HG03039 (cell line): ENCODE measurements around the gene SNX14.
A peak's percentile ranks its signal among the peaks of the same experiment; 100 is the strongest.

Source experiments
- ATAC-seq: cut with Tn5 transposase; IDR thresholded peaks from one replicate; pipeline ENCODE4 v1.9.1; 2021; ENCODE audit warnings: mild to moderate bottlenecking, moderate library complexity; ENCODE audit not compliant: unreplicated experiment

Gene SNX14

DNA sequence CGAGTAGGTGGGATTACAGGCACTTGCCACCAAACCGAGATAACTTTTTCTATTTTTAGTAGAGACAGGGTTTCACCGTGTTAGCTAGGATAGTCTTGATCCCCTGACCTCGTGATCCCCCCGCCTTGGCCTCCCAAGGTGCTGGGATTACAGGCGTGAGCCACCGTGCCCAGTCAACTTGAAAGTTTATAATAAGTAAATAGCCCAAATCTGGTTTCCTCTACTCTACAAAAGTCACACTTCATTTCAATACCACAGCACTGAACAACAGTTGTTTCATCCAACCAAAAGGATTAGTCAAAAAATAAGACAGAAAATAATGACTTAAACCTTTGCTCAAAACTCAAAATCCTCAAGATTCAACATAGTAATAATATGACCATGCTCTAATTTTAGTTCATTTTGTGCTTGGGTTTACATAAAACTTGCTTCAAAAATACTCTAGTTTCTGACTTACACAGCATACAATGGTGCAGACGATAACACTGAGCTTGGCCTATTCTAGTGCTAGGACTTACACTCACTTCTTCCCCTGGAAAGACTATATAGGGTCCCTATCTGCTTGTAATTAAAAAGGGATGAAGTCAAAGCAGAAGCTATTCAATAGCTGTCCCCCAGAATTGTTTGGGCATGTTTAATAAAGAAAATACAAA, 87.1 kb downstream of the SNX14 start:
- ATAC-seq: no peak

GRCh38 chr6:85498596-85499258, 94.9 kb downstream of the SNX14 start:
- ATAC-seq: no peak

DNA sequence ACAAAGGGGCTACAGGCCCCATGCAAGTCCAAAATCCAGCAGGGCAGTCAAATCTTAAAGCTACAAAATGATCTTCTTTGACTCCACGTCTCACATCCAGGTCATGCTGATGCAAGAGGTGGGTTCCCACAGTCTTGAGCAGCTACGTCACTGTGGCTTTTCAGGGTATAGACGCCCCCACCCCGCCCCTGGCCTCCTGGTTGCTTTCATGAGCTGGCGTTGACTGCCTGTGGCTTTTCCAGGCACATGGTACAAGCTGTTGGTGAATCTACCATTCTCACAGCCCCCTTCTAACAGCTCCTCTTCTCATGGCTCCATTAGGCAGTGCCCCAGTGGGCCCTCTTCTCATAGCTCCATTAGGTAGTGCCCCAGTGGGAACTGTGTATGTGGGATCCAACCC, 96.8 kb downstream of the SNX14 start:
- no peak for ATAC-seq

GRCh38 chr6:85496009-85496579, 97.6 kb downstream of the SNX14 start:
- ATAC-seq: no peak

- no peak for ATAC-seq
Observed at GRCh38 chr6:85494547-85495536, 98.8 kb downstream of the SNX14 start.

- no peak for ATAC-seq
Observed at GRCh38 chr6:85493389-85493788, 100.3 kb downstream of the SNX14 start.

GRCh38 chr6:85490516-85491248, 103.0 kb downstream of the SNX14 start:
- no peak for ATAC-seq

GRCh38 chr6:85484948-85485347, 108.7 kb downstream of the SNX14 start:
- no peak for ATAC-seq

DNA sequence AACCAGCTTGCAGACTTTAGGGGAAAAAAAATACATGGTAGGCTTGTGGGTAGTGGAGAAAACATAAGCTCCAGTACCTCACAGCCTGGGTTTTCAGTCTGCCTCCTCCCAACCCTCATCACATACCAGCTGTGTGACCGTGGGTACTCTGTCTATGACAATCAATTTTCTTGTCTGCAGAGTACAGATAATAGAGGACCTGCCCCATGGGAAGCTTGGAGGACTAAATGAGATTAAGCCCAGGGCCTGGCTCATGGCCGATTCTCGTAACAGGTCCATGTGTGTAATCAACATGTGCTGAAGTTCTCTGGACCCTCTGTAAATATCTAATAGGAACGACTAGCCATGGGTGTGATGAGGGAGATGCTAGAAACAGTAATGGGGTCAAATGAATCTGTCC, 109.8 kb downstream of the SNX14 start:
- no peak for ATAC-seq

- ATAC-seq: peak; percentile 75
Observed at GRCh38 chr6:85482905-85483700, 110.6 kb downstream of the SNX14 start.

GRCh38 chr6:85482206-85482904, 111.3 kb downstream of the SNX14 start:
- no peak for ATAC-seq

GRCh38 chr6:85479208-85479607, 114.5 kb downstream of the SNX14 start:
- ATAC-seq: no peak

- no peak for ATAC-seq
Observed at GRCh38 chr6:85476532-85476931, 117.1 kb downstream of the SNX14 start.

GRCh38 chr6:85473748-85474147, 119.9 kb downstream of the SNX14 start:
- no peak for ATAC-seq

DNA sequence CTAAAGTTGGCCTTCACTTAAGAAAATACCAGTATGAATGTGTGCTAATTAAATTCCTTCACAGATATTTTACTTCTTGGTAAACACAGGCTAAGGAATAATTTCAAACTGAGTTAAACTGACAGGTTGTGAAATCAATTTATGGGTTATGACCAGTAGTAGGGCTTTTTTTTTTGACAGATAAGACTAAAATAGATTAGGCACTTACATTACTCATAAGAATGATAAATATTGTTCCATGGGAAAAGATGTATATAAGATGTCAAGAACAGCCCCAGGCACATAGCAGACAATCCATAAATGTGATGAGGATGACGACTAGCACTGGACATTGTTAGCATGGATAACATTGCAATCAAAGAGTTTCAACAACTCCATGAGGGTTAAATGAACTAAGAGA, 120.9 kb downstream of the SNX14 start:
- no peak for ATAC-seq

DNA sequence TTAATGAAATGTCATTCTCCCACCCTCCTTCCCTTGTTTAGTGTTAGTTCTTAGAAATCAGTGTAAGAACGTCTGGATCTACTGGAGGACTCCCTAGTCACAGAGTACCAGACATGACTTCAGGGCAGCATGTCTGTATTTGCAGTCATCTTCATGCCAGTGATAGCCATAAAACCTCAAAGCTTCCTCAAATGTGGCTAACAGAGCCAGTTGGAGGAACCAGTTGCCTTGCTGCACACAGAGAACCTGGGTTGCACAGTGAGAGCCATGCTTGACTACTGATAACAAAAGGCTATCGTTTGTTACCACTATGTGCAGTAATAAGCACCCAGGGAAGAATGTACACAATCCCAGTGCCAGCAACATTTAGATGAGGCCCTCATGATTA, 123.6 kb downstream of the SNX14 start:
- ATAC-seq: no peak

- no peak for ATAC-seq
Observed at GRCh38 chr6:85469276-85470022, 124.2 kb downstream of the SNX14 start.

DNA sequence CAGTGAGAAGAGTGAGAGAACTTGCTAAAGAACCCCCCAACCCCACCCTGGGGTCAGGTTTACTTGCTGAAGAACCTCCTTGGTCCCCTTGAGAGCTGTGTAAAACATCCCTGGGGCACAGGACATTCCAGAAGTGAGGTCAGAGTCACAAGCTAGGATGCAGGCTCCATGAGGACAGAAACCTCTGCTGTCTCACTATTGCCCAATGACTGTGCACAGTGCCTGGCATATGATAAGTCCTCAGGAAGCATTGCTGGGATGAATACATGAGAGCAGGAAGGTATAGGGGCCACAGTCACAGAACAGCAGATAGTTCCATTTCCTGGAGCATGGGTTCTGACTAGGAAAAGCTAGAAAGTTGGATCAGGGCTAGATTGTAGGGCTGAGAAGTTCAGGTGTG, 125.3 kb downstream of the SNX14 start:
- ATAC-seq: no peak
